SK-N-SH treated with all-trans-retinoic acid at 6 μM for 48 hours (cell line): ENCODE measurements around the gene ZKSCAN1.

Experiments used
- ARNTL ChIP-seq: fragments of 450-650 bp; formaldehyde crosslinking; IDR thresholded peaks from 2 replicates; pipeline ENCODE4 v1.5.0; 2020; ENCODE audit warnings: low read depth, mild to moderate bottlenecking, moderate library complexity, borderline replicate concordance
- CSDC2 ChIP-seq: fragments of 250-450 bp; sonication (Bioruptor Pico); IDR thresholded peaks from 2 replicates; pipeline ENCODE4 v1.5.0; 2020; ENCODE audit warnings: mild to moderate bottlenecking, moderate library complexity
- ISL1 ChIP-seq: fragments of 250-450 bp; sonication (Bioruptor Pico); IDR thresholded peaks from 2 replicates; pipeline ENCODE4 v2.1.2; 2022; ENCODE audit warnings: mild to moderate bottlenecking, moderate library complexity
- POU6F1 ChIP-seq: fragments of 250-450 bp; sonication (Bioruptor Pico); IDR thresholded peaks from 2 replicates; pipeline ENCODE4 v1.8.0; 2021; ENCODE audit warnings: low read depth, mild to moderate bottlenecking, moderate library complexity, borderline replicate concordance
- PPARA ChIP-seq: fragments of 250-450 bp; sonication (Bioruptor Pico); IDR thresholded peaks from 2 replicates; pipeline ENCODE4 v1.5.0; 2020; ENCODE audit warnings: mild to moderate bottlenecking, borderline replicate concordance
- RARB ChIP-seq: fragments of 250-450 bp; sonication (Bioruptor Pico); IDR thresholded peaks from 2 replicates; pipeline ENCODE4 v1.8.0; 2021; ENCODE audit warnings: mild to moderate bottlenecking, moderate library complexity
- SNAI2 ChIP-seq: fragments of 250-450 bp; sonication (Bioruptor Pico); IDR thresholded peaks from 2 replicates; pipeline ENCODE4 v1.5.0; 2020; ENCODE audit warnings: mild to moderate bottlenecking, moderate library complexity
- TCF4 ChIP-seq: fragments of 250-450 bp; sonication (Bioruptor Pico); IDR thresholded peaks from 2 replicates; pipeline ENCODE4 v1.8.0; 2021; ENCODE audit warnings: mild to moderate bottlenecking, moderate library complexity, borderline replicate concordance
- ZC3H10 ChIP-seq: fragments of 250-450 bp; sonication (Bioruptor Pico); IDR thresholded peaks from 2 replicates; pipeline ENCODE4 v1.5.1; 2021; ENCODE audit warnings: mild to moderate bottlenecking, moderate library complexity
- ZFP3 ChIP-seq: fragments of 250-450 bp; sonication (Bioruptor Pico); IDR thresholded peaks from 2 replicates; pipeline ENCODE4 v1.5.0; 2020; ENCODE audit warnings: mild to moderate bottlenecking, moderate library complexity
- ZFP30 ChIP-seq: fragments of 450-650 bp; formaldehyde crosslinking; IDR thresholded peaks from 2 replicates; pipeline ENCODE4 v1.5.0; 2022; ENCODE audit warnings: mild to moderate bottlenecking, moderate library complexity
- ZNF8 ChIP-seq: fragments of 450-650 bp; formaldehyde crosslinking; IDR thresholded peaks from 2 replicates; pipeline ENCODE4 v1.5.0; 2020; ENCODE audit warnings: mild to moderate bottlenecking, moderate library complexity
- TF ChIP-seq, protein P1 (sequence below): fragments of 250-450 bp; sonication (Bioruptor Pico); IDR thresholded peaks from 2 replicates; pipeline ENCODE4 v1.8.0; 2020; ENCODE audit warnings: mild to moderate bottlenecking, moderate library complexity, borderline replicate concordance
- TF ChIP-seq, protein P2 (sequence below): fragments of 250-450 bp; sonication (Bioruptor Pico); IDR thresholded peaks from 2 replicates; pipeline ENCODE4 v1.5.1; 2020; ENCODE audit warnings: low read depth, mild to moderate bottlenecking, moderate library complexity

DNA sequence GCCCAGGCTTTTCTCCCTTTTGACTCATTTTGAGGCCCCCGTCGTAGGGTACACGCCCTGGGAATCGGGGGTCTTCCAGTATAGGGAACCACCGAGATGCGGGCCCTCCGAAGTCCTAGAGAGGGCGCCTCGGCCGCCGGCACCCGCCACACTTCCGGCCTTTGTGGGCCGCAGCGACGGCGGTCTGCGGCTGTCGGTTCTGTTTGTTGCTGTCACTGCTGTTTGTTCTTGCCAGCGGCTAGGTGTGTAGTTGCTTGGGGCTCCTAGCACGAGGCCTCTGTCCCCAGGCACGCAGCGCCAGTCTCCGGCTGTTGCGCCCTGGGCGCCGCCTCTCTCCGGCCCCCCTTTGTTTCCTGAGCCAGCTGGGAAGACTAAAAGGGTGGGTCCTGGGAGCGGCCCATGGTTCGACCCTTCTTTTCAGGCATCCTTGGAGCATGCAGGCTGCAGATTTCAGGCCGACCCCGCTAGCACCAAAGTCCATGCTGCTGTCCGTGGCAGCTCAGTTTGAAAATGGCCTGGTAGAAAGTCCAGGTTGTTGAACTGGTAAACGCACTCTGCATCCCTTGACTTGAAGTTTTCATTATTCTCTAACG lies 17.8 kb upstream of the ZKSCAN1 start:
- TF ChIP-seq PPARA (CRISPR knock-in tag) (no peak), ZFP3 (CRISPR knock-in tag) (no peak), SNAI2 (no peak), TCF4 (CRISPR knock-in tag) (no peak), CSDC2 (CRISPR knock-in tag) (no peak), ZFP30 (no peak), ISL1 (no peak), ARNTL (CRISPR knock-in tag) (no peak), POU6F1 (no peak), RARB (CRISPR knock-in tag) (no peak), ZC3H10 (no peak), ZNF8 (CRISPR knock-in tag) (no peak)
- TF ChIP-seq, protein P1, sequence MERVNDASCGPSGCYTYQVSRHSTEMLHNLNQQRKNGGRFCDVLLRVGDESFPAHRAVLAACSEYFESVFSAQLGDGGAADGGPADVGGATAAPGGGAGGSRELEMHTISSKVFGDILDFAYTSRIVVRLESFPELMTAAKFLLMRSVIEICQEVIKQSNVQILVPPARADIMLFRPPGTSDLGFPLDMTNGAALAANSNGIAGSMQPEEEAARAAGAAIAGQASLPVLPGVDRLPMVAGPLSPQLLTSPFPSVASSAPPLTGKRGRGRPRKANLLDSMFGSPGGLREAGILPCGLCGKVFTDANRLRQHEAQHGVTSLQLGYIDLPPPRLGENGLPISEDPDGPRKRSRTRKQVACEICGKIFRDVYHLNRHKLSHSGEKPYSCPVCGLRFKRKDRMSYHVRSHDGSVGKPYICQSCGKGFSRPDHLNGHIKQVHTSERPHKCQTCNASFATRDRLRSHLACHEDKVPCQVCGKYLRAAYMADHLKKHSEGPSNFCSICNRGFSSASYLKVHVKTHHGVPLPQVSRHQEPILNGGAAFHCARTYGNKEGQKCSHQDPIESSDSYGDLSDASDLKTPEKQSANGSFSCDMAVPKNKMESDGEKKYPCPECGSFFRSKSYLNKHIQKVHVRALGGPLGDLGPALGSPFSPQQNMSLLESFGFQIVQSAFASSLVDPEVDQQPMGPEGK (CRISPR knock-in tag) = no peak
- TF ChIP-seq, protein P2, sequence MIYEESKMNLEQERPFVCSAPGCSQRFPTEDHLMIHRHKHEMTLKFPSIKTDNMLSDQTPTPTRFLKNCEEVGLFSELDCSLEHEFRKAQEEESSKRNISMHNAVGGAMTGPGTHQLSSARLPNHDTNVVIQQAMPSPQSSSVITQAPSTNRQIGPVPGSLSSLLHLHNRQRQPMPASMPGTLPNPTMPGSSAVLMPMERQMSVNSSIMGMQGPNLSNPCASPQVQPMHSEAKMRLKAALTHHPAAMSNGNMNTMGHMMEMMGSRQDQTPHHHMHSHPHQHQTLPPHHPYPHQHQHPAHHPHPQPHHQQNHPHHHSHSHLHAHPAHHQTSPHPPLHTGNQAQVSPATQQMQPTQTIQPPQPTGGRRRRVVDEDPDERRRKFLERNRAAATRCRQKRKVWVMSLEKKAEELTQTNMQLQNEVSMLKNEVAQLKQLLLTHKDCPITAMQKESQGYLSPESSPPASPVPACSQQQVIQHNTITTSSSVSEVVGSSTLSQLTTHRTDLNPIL (CRISPR knock-in tag) = no peak
